Right renal pelvis (tissue), 4 donors: ENCODE data around the gene TREML4. TPM values are rescaled to one million over a fixed set of nuclear protein-coding genes. Genes with fewer than 3 reads are reported as not detected.
A peak's percentile ranks its signal among the peaks of the same experiment; 100 is the strongest.

Experiments
- DNase-seq, 4 donors: peaks; one replicate each; pipeline ENCODE4 v3.0.0-alpha.2; 2013; ENCODE audit warnings: low read depth in 4 of 4, low spot score in 3 of 4, missing footprints in 1 of 4
- polyA plus RNA-seq, 4 donors: library from polyadenylated mRNA; unstranded; fragments of 120-200 nt; gene quantifications; one replicate each; pipeline ENCODE4 v1.2.1, GENCODE V29; 2013; ENCODE audit not compliant: insufficient read length in 4 of 4

Gene TREML4
- polyA plus RNA-seq, 4 donors = not detected

- no peak for DNase-seq
Measured at GRCh38 chr6:41247882-41248705, 19.9 kb downstream of the TREML4 start.

GRCh38 chr6:41252401-41253169 lies 24.4 kb downstream of the TREML4 start:
- no peak for DNase-seq

DNA sequence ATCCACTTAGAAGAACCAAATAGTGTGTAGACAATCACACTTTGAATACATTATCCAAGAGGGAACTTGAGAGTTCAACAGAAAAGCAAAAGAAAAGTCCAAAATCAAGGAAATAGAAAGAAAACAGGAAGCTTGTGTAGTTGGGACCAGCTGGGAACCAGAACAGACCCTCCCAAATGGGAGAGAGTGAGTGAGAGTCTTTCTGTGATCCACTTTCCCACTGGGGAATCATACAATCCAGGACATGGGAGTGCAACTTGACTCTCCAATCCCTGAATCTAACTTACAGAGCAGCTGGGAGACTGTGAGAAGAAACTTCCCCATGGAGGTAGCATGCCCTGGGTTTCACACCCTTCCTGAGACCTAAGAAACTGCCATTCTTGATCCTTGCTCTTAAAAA lies 27.0 kb downstream of the TREML4 start:
- DNase-seq = no peak

GRCh38 chr6:41255638-41256246 lies 27.6 kb downstream of the TREML4 start:
- DNase-seq = no peak

GRCh38 chr6:41256383-41256782 lies 28.2 kb downstream of the TREML4 start:
- no peak for DNase-seq

DNA sequence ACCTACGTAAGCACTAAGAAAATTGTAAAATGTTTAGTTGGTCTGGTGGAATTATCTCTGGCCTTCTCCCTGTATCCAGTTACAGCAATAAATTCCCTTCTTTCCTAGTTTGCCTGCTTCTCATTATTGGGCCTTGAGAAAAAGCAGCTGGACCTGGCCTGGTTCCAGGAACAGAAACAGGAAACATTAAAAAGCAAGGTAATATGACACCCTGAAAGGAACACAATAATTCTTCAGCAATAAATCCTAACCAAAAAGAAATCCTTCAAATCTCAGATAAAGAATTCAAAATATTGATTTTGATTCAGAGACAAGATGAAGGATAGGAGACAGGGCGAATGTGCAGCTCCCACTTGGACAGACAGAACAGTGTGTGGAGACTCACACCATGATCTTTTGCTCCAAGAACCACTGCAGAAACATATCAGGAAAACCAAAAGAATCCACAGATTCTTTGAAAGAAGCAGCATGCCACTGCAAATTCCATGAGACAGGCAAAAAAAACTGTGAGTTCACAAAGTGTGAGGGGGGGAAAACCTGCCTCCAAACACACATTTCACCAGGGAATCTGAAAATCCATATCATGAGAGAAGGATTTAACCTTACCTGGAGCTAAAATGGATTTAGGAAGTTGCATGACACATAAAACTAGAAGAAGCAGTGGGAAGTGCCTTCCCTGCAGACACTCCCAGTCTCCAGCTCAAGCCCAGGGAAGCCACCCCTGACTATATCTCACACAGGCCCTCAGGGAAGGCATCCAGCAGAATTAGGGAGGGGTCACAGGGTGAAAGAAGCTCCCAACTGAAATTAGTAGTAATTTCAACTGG lies 29.4 kb downstream of the TREML4 start:
- DNase-seq = peak; percentile 75 to 85 (median 80)

DNA sequence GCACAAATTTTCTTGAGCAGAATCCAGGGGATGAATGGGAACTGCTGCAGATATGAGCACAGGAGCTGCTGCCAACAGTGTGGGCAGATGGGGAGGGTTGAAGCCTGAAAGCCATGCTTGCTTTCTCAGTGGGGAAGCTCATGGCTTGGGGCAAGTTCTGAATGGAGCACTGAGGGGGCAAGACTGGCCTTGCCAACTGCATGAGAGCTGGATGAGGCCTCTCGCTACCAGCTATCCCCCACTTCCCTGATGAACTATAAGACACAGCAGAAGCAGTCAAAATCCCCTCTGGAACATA lies 30.0 kb downstream of the TREML4 start:
- DNase-seq = no peak

DNA sequence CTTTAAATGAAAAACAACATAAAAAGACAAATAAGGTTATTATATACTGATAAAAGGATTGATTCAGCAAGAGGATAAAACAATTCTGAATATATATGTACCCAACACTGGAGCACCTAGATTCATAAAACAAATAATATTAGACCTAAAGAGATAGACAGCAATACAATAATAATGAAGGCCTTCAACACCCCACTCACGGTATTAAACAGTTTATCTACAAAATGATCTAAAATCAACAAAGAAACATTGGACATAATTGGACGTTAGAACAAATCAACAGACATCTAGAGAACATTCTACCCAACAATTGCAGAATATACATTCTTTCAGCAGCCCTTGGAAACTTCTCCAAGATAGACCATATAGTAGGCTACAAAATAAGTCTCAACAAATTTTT lies 34.3 kb downstream of the TREML4 start:
- DNase-seq = no peak

GRCh38 chr6:41263267-41263666 lies 35.1 kb downstream of the TREML4 start:
- no peak for DNase-seq

GRCh38 chr6:41266541-41266940 lies 38.4 kb downstream of the TREML4 start:
- no peak for DNase-seq

GRCh38 chr6:41268478-41268877 lies 40.3 kb downstream of the TREML4 start:
- DNase-seq = no peak

- no peak for DNase-seq
Measured at GRCh38 chr6:41269166-41269565, 41.0 kb downstream of the TREML4 start.

GRCh38 chr6:41269716-41270115 lies 41.6 kb downstream of the TREML4 start:
- DNase-seq = no peak

DNA sequence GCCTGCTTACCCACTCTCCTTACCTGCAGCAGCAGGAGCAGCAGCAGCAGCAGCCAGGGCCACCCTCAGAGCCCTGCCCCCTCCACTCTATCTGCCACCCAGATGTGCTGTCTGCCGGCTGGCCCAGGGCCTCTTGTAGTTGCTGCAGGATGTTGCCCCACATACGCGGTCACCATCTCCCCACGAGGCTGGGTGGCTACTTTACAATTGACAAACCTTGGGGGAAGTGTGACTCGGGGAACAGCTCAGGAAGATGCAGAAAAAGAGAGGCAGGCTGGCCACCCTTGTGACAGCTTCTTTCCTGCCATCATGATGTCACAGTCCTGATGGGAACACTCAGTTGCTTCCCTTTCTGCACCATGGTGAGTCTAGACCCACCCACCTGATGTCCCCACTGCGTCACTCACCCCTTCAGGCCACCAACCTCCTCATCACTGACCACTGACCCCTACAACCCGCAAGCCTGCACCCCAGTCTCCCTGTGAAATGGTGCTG lies 43.8 kb downstream of the TREML4 start:
- DNase-seq = no peak

DNA sequence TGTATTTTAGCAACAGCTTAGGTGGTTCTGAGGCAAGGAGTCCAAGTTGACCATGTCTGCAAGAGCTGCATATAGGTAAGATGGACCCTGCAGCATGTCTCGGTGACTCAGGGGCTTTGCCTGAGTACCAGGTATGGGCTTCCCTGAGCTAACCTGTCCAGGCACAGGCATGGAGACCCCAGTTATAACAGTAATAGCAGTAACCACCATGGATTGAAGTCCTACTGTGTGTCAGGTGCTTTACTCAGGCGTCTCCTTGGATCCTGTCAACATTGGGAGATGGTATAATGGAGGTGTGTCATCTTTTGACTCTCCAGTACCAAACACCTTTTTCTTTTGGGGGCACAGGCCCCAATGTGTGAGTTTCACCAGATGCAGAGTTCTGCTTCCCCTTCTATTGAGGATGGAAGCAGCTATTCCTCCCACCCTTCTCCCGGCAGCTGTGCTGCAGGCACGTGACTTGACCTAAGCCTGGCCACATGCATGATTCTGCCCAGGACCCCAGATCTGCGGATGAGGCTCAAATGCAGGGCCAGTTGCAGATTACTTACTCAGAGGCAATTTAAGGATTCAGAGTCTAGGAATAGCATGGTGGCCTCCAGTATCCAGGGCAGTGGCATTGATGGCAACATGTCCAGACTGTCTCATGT lies 44.6 kb downstream of the TREML4 start:
- no peak for DNase-seq

- DNase-seq = no peak
Measured at GRCh38 chr6:41273714-41274113, 45.6 kb downstream of the TREML4 start.

DNA sequence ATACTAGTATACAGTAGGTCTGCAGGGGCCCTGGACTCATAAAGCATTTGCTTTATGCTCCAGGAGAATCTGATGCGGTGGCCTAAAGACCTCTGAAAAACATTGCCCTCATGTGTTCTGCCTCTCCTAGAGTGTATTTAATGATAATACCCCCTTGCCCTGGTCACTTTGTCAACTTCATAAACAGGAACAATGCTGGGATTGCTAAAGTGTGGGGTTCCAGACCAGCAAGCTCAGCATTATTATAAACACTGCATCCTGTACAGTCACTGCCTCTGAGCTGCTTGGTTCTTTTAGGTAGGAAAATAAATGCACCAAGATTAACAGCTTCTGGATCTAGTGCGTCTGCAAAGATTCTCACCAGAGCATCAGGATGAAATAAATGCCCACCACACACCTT lies 46.1 kb downstream of the TREML4 start:
- DNase-seq = no peak

DNA sequence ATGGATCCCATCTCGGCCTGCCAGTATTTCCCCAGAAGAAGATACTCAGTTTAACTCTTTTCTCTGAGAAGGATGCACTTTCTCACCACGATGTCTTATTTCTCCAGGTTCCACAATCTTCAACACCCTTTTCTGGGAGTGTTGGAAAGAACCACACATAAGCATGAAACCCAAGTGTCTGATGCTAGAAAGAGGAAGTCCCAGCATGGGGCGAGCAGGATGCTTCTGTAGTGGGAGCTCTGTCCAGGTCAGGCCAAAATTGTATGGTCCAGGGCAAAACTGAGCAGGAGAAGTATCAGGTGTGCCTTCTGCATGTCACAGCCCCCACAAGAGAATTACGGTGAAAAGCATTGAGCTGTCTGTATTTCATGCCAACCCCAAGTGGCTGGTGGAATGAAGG lies 47.3 kb downstream of the TREML4 start:
- no peak for DNase-seq

GRCh38 chr6:41277605-41278004 lies 49.5 kb downstream of the TREML4 start:
- DNase-seq = no peak

GRCh38 chr6:41278699-41279405 lies 50.7 kb downstream of the TREML4 start:
- DNase-seq = peak; percentile 37 to 52 (median 48)
